H1 (cell line): ENCODE results near the gene TUNAR. TPM values are rescaled to one million over a fixed set of nuclear protein-coding genes. Genes with fewer than 3 reads are reported as not detected.

Experiments
- CTCF ChIA-PET: fragments of 300-600 bp; sonication (Branson Sonifier 250); formaldehyde crosslinking; loops from one replicate; lab custom pipeline; 2021; ENCODE audit not compliant: partially characterized antibody; lab: Charles Lee
- POLR2A ChIA-PET: fragments of 300-600 bp; sonication (Branson Sonifier 250); formaldehyde crosslinking; loops from one replicate; lab custom pipeline; 2021; ENCODE audit warnings: inconsistent platforms; ENCODE audit not compliant: partially characterized antibody; lab: Charles Lee
- DNase-seq, 2 experiments: peaks; one replicate each; pipeline versions ENCODE4 v3.0.0 to v3.0.0-alpha.2; 2010 to 2022; ENCODE audit warnings: low spot score in 2 of 2, low read depth in 1 of 2, mixed read lengths in 1 of 2
- FAIRE-seq: peaks from 2 replicates; lab custom pipeline; 2011; peaks lifted over from hg19 to GRCh38; lab: Jason Lieb, UNC
- H2AFZ ChIP-seq: 2 replicates; pipeline ENCODE4 v1.8.1; 2012; ENCODE audit warnings: low read length, inconsistent platforms
- H2AK5ac ChIP-seq: 2 replicates; pipeline ENCODE4 v1.6.1; 2013; ENCODE audit warnings: low read depth, low read length
- H2BK120ac ChIP-seq: replicated peaks from 2 replicates; pipeline ENCODE3; 2013; ENCODE audit warnings: low read depth, low read length, inconsistent platforms
- H2BK12ac ChIP-seq: 2 replicates; pipeline ENCODE4 v1.6.1; 2013; ENCODE audit warnings: low read depth, low read length
- H2BK15ac ChIP-seq: 2 replicates; pipeline ENCODE4 v1.6.1; 2013; ENCODE audit warnings: low read length
- H2BK20ac ChIP-seq: 2 replicates; pipeline ENCODE4 v1.6.1; 2013; ENCODE audit warnings: low read length
- H2BK5ac ChIP-seq: 2 replicates; pipeline ENCODE4 v1.6.1; 2013; ENCODE audit warnings: low read depth, low read length
- H3K14ac ChIP-seq: 2 replicates; pipeline ENCODE4 v1.6.1; 2013; ENCODE audit warnings: inconsistent platforms; ENCODE audit not compliant: insufficient read length
- H3K18ac ChIP-seq: 2 replicates; pipeline ENCODE4 v1.6.1; 2013; ENCODE audit warnings: low read length; ENCODE audit errors: extremely low read depth
- H3K23ac ChIP-seq: 2 replicates; pipeline ENCODE4 v1.6.1; 2013; ENCODE audit warnings: inconsistent platforms; ENCODE audit not compliant: insufficient read length
- H3K23me2 ChIP-seq: 2 replicates; pipeline ENCODE4 v1.6.1; 2013; ENCODE audit warnings: low read depth, low read length
- H3K27ac ChIP-seq: 2 replicates; pipeline ENCODE4 v1.6.1; 2011; ENCODE audit warnings: low read depth, low read length, inconsistent platforms
- H3K27me3 ChIP-seq, 4 experiments: replicated peaks in 1 of 4; 1 replicate in 1 of 4; 2 replicates in 3 of 4; pipeline versions ENCODE4 v1.6.1 to v1.8.1; 2011 to 2013; ENCODE audit warnings: low read length in 3 of 4, mild to moderate bottlenecking in 3 of 4, inconsistent platforms in 2 of 4, mixed read lengths in 2 of 4, moderate library complexity in 1 of 4; ENCODE audit not compliant: control insufficient read depth in 3 of 4, insufficient read depth in 3 of 4; ENCODE audit errors: extremely low read depth in 1 of 4
- H3K36me3 ChIP-seq, 4 experiments: 2 replicates each; pipeline versions ENCODE4 v1.6.1 to v1.8.1; 2011 to 2013; ENCODE audit warnings: mild to moderate bottlenecking in 4 of 4, low read length in 3 of 4, moderate library complexity in 2 of 4, control low read depth in 1 of 4, inconsistent platforms in 1 of 4; ENCODE audit not compliant: insufficient read depth in 4 of 4, control insufficient read depth in 2 of 4
- H3K4ac ChIP-seq: replicated peaks from 2 replicates; pipeline ENCODE3; 2013; ENCODE audit warnings: low read length, low read depth, mixed read lengths, inconsistent platforms; ENCODE audit not compliant: insufficient read length
- H3K4me1 ChIP-seq, 4 experiments: replicated peaks in 1 of 4; 1 replicate in 1 of 4; 2 replicates in 3 of 4; pipeline versions ENCODE4 v1.6.1 to v1.8.1; 2011 to 2013; ENCODE audit warnings: low read length in 3 of 4, inconsistent platforms in 2 of 4, mixed read lengths in 1 of 4; ENCODE audit not compliant: insufficient read depth in 4 of 4, control insufficient read depth in 3 of 4
- H3K4me2 ChIP-seq, 2 experiments: 2 replicates each; pipeline versions ENCODE4 v1.6.1 to v1.8.1; 2011 to 2013; ENCODE audit warnings: low read depth in 2 of 2, low read length in 2 of 2, control low read depth in 1 of 2, inconsistent platforms in 1 of 2, mild to moderate bottlenecking in 1 of 2; ENCODE audit not compliant: insufficient read depth in 1 of 2
- H3K4me3 ChIP-seq, 4 experiments: fragments of 200-600, 300-600 bp in 1 of 4; sonication (generic), shearing (Covaris generic), sonication (Bioruptor Twin) in 1 of 4; 2 replicates each; pipeline versions ENCODE4 v1.5.1 to v1.8.1; 2011 to 2016; ENCODE audit warnings: low read length in 4 of 4, low read depth in 3 of 4, control low read depth in 2 of 4, inconsistent platforms in 2 of 4, mild to moderate bottlenecking in 2 of 4, mixed read lengths in 1 of 4, moderate library complexity in 1 of 4; ENCODE audit not compliant: insufficient read depth in 2 of 4; ENCODE audit errors: extremely low read depth in 1 of 4
- H3K56ac ChIP-seq: replicated peaks from 2 replicates; pipeline ENCODE3; 2013; ENCODE audit warnings: low read depth, mild to moderate bottlenecking, mixed read lengths, low read length, inconsistent platforms; ENCODE audit not compliant: insufficient read length
- H3K79me1 ChIP-seq: 2 replicates; pipeline ENCODE4 v1.6.1; 2013; ENCODE audit warnings: low read depth, low read length, control low read depth
- H3K79me2 ChIP-seq, 2 experiments: 2 replicates each; pipeline versions ENCODE4 v1.6.1 to v1.8.1; 2012 to 2013; ENCODE audit warnings: low read length in 2 of 2, mild to moderate bottlenecking in 2 of 2, inconsistent platforms in 1 of 2; ENCODE audit not compliant: insufficient read depth in 2 of 2, control insufficient read depth in 1 of 2
- H3K9ac ChIP-seq, 4 experiments: replicated peaks in 1 of 4; 1 replicate in 1 of 4; 2 replicates in 3 of 4; pipeline versions ENCODE4 v1.6.1 to v1.8.1; 2011 to 2013; ENCODE audit warnings: low read depth in 3 of 4, low read length in 3 of 4, control low read depth in 2 of 4, mild to moderate bottlenecking in 2 of 4, moderate library complexity in 2 of 4, inconsistent platforms in 1 of 4; ENCODE audit errors: extremely low read depth in 1 of 4
- H3K9me3 ChIP-seq, 2 experiments: 2 replicates each; pipeline versions ENCODE4 v1.6.1 to v1.8.1; 2012 to 2013; ENCODE audit warnings: mild to moderate bottlenecking in 2 of 2, moderate library complexity in 2 of 2, control low read depth in 1 of 2, inconsistent platforms in 1 of 2, low read depth in 1 of 2, low read length in 1 of 2, mixed read lengths in 1 of 2; ENCODE audit not compliant: insufficient read depth in 2 of 2
- H4K20me1 ChIP-seq, 2 experiments: replicated peaks in 1 of 2; 2 replicates each; pipeline versions ENCODE3 to v1.8.1; 2011 to 2013; ENCODE audit warnings: inconsistent platforms in 2 of 2, low read length in 2 of 2, mild to moderate bottlenecking in 1 of 2; ENCODE audit not compliant: insufficient read depth in 2 of 2, control insufficient read depth in 1 of 2
- H4K5ac ChIP-seq: 2 replicates; pipeline ENCODE4 v1.6.1; 2013; ENCODE audit warnings: low read length, low read depth, mixed read lengths, inconsistent platforms; ENCODE audit not compliant: insufficient read length
- H4K8ac ChIP-seq: 2 replicates; pipeline ENCODE4 v1.8.0; 2013; ENCODE audit warnings: mild to moderate bottlenecking, moderate library complexity, low read length, inconsistent platforms; ENCODE audit not compliant: insufficient read depth; ENCODE audit errors: extremely low read depth
- H4K91ac ChIP-seq: replicated peaks from 2 replicates; pipeline ENCODE3; 2013; ENCODE audit warnings: low read length, mixed read lengths, inconsistent platforms; ENCODE audit not compliant: insufficient read length
- EZH2 ChIP-seq: fragments of 200-600 bp; sonication (generic); IDR thresholded peaks from 2 replicates; pipeline ENCODE4 v1.7.1; 2012; ENCODE audit warnings: low read depth, mild to moderate bottlenecking, moderate library complexity, low read length, inconsistent platforms; ENCODE audit not compliant: severe bottlenecking
- KDM4A ChIP-seq: IDR thresholded peaks from one replicate; pipeline ENCODE4 v1.7.1; 2012; ENCODE audit warnings: low read depth, mild to moderate bottlenecking, moderate library complexity, low read length, inconsistent platforms; ENCODE audit not compliant: severe bottlenecking
- SIRT6 ChIP-seq: IDR thresholded peaks from one replicate; pipeline ENCODE4 v1.7.1; 2012; ENCODE audit warnings: low read length, inconsistent platforms
- SP1 ChIP-seq: IDR thresholded peaks from 2 replicates; pipeline ENCODE4 v1.6.1; 2011; ENCODE audit warnings: low read depth, low read length
- WGBS, 2 experiments: shearing (Covaris generic) in 1 of 2; methylation state at CpG; one replicate each; pipeline versions ENCODE4 v1.1.6 to v1.1.7; 2013 to 2015; ENCODE audit warnings: low lambda C conversion rate in 2 of 2, mixed read lengths in 2 of 2, inconsistent platforms in 1 of 2, low coverage in 1 of 2, missing lambda C conversion rate in 1 of 2; ENCODE audit not compliant: insufficient replicate concordance in 2 of 2, insufficient coverage in 1 of 2, insufficient read length in 1 of 2; ENCODE audit errors: extremely low coverage in 1 of 2, missing lambda C conversion rate in 1 of 2; 5-methylcytosine and 5-hydroxymethylcytosine counted together
- polyA plus RNA-seq, 7 experiments: library from polyadenylated mRNA; depleted of rRNA in 3 of 7; stranded (reverse) in 5 of 7; unstranded in 2 of 7; fragments of >200 nt in 5 of 7; fragments of 200-250 nt in 2 of 7; gene quantifications; 1 replicate in 5 of 7; 2 replicates in 1 of 7; 4 replicates in 1 of 7; pipeline versions ENCODE4 v1.2.1 to v1.2.3, GENCODE V29; 2011 to 2013; ENCODE audit warnings: missing spikeins in 2 of 7, mixed read lengths in 2 of 7
- total RNA-seq: library from RNA; stranded (reverse); fragmentation: NEBNext Ultra II Directional; extraction: Animal tissue kit (Norgen Biotek cat#: 25700); gene quantifications from 2 replicates; pipeline ENCODE4 v1.2.1, GENCODE V29; 2021

The TUNAR gene
- total and polyA plus RNA-seq, 2 of the 8 experiments (the other 6 are each of a cell fraction or from before 2014, with no cell fraction given), result 12.8 to 63.9 TPM

DNA sequence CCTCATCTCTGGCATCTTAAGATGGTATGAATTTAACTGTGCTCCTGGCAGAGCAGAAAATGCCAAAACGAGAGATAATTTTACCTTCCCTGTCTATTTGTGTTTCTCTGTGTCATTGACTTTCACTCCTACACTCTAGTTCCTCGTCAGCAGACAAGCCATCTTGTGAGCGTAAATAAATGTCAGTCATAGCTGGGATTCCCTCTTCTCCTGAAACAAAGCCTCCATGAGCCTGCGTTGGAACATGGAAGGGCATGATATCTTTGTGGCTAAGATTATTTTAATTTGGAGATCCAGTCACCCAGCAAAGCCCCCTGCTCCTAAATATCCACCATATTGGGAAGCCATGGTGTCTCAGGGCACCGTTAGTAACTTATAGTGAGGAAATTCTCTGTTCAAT is 37.8 kb upstream of the TUNAR start:
- H3K4ac ChIP-seq, result no peak overlapping the region
- 89% methylated on average over 5 of the region's 5 CpGs; no CpG with 5 or more reads in 1 of the 2 experiments for WGBS, 2 experiments
- no peaks in the 10 kb centered on the region for H3K79me2 ChIP-seq
- no peak overlapping the region for H4K91ac ChIP-seq
- H2BK5ac ChIP-seq, result no peak overlapping the region
- no peak overlapping the region for H3K14ac ChIP-seq
- H4K8ac ChIP-seq, result no peak overlapping the region
- peaks cover 0 to 8% (median 2%) of the 10 kb centered on the region in 4 experiments; a peak in 4 of 7 replicates for H3K4me1 ChIP-seq
- no peak overlapping the region for H2BK12ac ChIP-seq
- no peak overlapping the region for H2BK120ac ChIP-seq
- no peaks in the 10 kb centered on the region for H3K23me2 ChIP-seq
- H3K27me3 ChIP-seq, result no peaks in the 10 kb centered on the region
- no peak overlapping the region for H3K56ac ChIP-seq
- no peak overlapping the region for H4K5ac ChIP-seq
- H3K23ac ChIP-seq, result no peak overlapping the region
- no peaks in the 10 kb centered on the region for H3K79me1 ChIP-seq
- no peak overlapping the region for H2BK20ac ChIP-seq
- H4K20me1 ChIP-seq, result no peaks in the 10 kb centered on the region
- H3K4me3 ChIP-seq, result no peak overlapping the region
- no peaks in the 10 kb centered on the region for H3K9me3 ChIP-seq
- DNase-seq, result no peak
- H2AFZ ChIP-seq, result no peak overlapping the region
- FAIRE-seq, result no peak
- H3K9ac ChIP-seq, result no peak overlapping the region
- no peak overlapping the region for H3K27ac ChIP-seq
- CTCF ChIA-PET, result interaction anchor here (0.9 kb wide), 1 partner anchor 12 kb away, joined by 3 read pairs; no protein-coding TSS in a partner anchor
- no peak overlapping the region for H3K18ac ChIP-seq
- no peak overlapping the region for H2AK5ac ChIP-seq
- no peaks in the 10 kb centered on the region for H3K36me3 ChIP-seq
- H2BK15ac ChIP-seq, result no peak overlapping the region
- POLR2A ChIA-PET, result no interaction called here
- H3K4me2 ChIP-seq, result no peak overlapping the region
- TF ChIP-seq SIRT6 (no peak), KDM4A (no peak), EZH2 (no peak), SP1 (no peak)
